HG03159 (cell line): Measurements from ENCODE around the gene IMMP2L.
"Not testable (repeated sequence)": the region's sequence is repeated elsewhere in the genome, so short reads cannot be mapped to it uniquely, and the experiment has no call there.

Source experiments
- ATAC-seq: cut with Tn5 transposase; IDR thresholded peaks from one replicate; pipeline ENCODE4 v1.9.1; 2021; ENCODE audit warnings: mild to moderate bottlenecking, moderate library complexity; ENCODE audit not compliant: unreplicated experiment

IMMP2L gene

DNA sequence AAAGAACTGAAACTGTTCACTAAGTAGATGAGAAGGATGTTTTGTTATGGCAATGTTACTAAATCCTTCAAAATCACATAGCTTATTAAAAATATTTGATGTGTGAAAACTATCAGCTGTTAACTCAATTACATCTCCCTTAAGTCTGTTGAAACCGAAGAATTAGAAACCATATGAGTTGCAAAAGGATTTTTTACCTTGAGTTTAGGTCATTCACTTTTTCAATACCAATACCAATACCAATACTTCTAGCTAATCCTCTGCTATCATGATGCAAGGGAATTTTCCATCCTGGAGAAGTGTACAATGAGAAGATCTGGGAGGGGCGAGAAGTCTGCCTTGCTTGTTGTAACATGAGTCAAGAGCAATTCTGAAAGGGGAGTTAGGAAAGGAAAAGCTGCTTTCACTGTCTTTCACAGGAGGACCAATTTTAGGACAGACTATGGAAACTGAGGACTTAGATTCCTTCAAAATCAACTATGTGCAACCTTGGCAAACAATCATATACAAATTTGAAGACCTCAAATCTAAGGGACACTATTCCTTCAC, 199.7 kb downstream of the IMMP2L start:
- ATAC-seq = no peak

DNA sequence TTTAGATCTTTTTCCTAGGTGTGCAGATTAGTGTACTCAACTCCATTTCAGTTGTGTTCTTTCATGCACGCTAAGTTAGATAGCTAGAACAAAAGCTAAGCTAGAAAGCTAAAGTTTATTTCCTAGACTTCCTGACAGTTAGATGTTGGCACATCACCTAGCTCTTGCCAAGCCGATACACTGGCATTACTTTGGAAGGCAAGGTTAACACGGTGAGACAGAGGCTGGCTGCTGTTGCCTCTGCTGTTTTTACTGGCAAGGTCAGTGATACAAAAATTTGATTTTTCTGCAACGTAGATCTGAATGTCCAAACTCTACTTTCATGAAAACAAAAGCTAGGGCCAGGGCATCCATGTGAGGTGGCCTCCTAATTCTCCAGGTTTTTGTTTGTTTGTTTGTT, 203.4 kb downstream of the IMMP2L start:
- ATAC-seq = no peak

DNA sequence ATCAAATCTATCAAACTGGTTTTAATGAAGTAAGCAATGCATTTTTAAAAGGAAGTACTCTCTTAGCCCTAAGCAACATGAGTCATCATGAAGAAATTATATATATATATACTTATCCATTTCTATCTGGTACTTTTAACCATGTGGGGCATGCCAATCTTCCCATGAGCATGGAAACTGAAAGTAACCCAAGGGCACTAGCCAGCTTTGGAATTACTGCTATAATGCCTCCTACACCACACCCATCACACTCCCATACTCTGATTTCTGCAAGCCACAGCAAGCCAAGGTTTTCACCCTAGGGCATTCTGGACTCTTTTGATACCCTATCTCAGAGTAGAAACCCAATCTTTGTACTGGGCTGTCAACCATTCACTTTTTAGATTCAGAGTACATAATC, 204.6 kb downstream of the IMMP2L start:
- ATAC-seq = no peak

- no peak for ATAC-seq
Measured at GRCh38 chr7:111356941-111357340, 205.4 kb downstream of the IMMP2L start.

GRCh38 chr7:111352319-111352718, 210.0 kb downstream of the IMMP2L start:
- no peak for ATAC-seq

- no peak for ATAC-seq
Measured at GRCh38 chr7:111346219-111346618, 216.1 kb downstream of the IMMP2L start.

DNA sequence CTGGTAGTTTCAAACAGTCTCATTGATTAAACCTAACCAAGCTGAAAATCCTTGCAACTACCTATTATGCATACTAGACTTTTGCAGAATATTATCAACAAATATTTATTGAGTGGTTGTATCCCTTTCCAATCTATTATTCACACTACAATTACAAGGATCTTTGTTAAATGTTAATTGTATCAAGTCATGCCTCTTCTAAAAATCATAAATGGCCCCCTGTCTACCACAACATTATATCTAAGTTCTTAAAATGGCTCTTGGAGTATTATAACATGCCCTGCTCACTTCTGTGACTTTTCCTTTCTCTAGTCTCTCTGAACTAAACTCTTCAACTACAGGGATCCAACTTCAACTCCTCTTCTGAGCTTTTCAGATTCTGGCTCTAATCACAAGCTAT, 219.3 kb downstream of the IMMP2L start:
- no peak for ATAC-seq

- no peak for ATAC-seq
Measured at GRCh38 chr7:111339006-111339405, 223.3 kb downstream of the IMMP2L start.

DNA sequence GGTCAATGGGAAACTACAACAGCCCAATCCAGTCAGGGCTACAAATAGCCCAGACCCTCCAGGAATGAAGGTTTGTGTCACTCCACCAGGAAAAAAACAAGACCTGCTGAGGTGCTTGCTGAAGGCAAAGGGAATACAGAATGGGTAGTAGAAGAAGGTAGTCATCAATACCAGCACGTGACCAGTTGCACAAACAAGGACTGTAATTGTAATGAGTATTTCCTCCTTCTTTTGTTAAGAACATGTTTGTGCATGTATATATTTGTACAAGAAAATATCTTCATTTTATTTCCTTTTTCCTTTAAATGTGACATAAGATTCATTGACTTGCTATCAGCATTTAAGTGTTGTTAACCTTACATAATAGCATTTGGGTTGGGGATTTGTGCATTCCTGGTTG, 229.3 kb downstream of the IMMP2L start:
- ATAC-seq = no peak

GRCh38 chr7:111330235-111330523, 232.1 kb downstream of the IMMP2L start:
- no peak for ATAC-seq

DNA sequence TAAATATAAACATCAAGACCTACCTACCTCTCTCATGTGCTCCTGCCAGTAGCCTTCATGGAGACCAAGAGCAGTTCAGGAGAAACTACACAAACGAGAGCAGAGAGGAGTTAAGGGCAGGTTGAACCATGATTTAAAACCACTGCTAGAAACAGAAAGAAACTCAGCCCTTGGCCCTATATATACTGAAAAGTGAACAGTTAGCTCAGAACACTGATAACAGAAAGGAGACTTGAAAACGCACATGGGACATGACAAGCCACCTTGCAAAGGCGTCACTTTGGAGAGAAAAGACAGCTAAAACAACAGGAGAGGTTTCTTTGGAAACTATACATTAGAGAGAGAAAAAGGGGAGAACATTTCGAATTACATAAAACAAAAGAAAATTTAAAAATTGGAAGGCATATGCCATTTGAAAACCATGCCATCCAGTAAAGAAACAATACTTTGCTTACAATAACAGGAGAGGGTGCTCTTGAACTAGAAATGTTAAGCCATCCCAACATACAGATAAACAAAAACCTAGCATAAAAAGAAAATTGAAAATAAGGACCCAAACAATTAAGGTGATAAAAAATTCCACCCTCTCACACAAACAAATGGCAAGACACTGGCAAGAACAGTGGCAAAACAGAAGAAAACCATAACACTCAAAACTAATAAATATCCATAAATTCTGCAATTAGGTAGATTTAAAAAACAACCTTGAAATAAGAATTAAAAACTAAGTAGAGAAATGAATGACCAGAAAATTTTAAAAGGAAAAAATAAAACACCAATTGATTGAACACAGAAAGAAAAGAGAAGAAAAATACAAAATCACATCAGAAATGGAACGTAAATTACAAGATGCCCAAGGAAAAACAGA, 232.7 kb downstream of the IMMP2L start:
- ATAC-seq = peak; percentile 60

- no peak for ATAC-seq
Measured at GRCh38 chr7:111328487-111328886, 233.8 kb downstream of the IMMP2L start.

DNA sequence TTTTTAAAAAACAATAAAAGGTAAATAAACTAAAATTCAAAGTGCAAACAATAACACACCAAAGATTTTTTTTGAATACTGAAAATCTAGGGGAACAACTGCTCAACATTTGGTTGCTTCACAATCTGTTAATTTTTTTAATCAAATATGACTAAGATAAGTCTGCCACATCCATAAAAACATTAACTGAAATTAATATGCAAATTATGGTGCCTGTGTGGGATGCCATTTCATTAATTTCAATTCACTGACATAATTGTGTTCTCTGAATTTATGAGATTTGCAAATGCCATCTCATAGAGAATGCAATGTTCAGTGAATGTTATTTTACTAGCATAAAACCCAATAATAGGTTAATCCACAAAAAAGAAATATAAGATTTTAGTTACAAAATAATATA, 237.5 kb downstream of the IMMP2L start:
- ATAC-seq = no peak

DNA sequence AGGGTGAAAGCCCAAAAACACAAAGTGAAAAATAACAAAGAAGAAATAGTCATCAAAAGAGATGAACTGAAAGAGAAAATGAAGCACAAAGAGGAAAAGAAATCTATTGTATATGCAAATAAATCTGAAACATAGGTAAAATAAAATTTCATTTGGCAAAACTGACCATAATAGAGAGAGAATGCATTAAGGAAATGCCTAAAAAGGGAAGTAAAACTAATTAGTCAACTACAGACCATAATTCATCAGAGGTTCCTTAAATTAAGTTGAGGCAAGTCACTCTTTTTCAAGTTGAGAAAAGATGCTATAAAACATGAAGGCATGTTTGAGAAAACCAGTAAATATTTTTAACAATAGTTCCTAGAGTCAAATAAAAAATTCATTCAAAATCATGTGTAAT, 238.1 kb downstream of the IMMP2L start:
- peak; percentile 83 for ATAC-seq

DNA sequence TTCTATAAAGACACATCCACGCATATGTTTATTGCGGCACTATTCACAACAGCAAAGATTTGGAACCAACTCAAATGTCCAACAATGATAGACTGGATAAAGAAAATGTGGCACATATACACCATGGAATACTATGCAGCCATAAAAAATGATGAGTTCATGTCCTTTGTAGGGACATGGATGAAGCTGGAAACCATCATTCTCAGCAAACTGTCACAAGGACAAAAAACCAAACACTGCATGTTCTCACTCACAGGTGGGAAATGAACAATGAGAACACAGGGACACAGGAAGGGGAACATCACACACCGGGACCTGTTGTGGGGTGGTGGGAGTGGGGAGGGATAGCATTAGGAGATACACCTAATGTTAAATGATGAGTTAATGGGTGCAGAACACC, 238.6 kb downstream of the IMMP2L start:
- ATAC-seq = not testable (repeated sequence)

DNA sequence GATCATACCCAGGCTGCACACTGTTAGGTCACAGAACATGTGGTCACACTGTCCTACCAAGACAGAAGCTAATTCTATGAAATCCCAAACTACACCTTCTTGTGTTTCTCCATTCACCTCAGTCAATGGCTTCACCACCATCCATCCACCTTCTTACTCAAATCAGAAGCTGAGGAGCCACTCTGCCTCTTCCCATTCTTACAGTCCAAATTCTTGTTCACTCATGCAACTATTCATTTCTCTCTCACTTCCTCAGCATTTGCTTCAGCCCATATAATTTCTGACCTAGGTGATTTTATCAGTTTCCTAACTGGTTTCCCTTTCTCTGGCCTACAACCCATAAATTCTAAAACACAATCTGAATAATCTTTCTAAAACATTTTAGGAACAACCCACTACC, 242.2 kb downstream of the IMMP2L start:
- ATAC-seq = peak; percentile 47

GRCh38 chr7:111312966-111313365, 249.3 kb downstream of the IMMP2L start:
- no peak for ATAC-seq

GRCh38 chr7:111308691-111309090, 253.6 kb downstream of the IMMP2L start:
- no peak for ATAC-seq

DNA sequence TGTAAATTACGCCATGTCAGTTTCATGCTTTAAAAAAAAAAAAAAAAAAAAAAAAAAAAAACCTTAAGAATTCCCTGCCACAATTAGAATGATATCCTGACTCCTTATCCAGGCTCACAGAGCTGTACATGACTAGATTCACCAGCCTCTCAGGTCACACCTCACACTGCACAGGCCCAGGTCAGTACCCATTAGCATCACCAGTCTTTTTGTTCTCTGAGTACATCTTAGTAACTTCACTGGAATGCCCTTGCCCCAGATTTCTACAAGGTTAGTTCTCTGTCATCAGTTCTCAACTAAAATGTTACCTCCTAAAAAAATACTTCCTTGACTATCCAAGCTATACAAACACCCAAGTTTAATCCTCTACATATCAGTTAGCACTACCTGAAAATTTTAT, 260.4 kb downstream of the IMMP2L start:
- ATAC-seq = no peak

GRCh38 chr7:111294494-111294893, 267.8 kb downstream of the IMMP2L start:
- no peak for ATAC-seq

DNA sequence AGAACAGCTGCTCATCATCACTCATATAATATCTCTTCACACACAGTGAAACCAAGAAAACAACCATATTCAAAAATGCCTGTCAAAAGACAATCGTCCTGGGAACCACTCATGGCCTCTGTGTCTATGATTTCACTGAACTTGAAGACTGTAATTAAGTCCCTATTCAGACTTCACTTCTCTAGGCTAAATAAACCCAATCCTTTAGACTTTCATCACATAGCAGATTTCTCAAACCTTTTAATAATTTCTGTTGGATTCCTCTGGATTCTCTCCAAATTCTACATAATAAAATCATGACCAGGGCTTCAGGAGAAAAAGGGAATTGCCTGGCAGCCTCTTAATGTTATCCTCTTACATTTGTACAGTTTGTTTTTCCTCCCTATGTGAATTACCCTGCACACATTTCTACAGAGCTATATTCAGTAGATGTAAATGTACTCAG, 270.2 kb downstream of the IMMP2L start:
- no peak for ATAC-seq

- ATAC-seq = no peak
Measured at GRCh38 chr7:111290982-111291381, 271.3 kb downstream of the IMMP2L start.

DNA sequence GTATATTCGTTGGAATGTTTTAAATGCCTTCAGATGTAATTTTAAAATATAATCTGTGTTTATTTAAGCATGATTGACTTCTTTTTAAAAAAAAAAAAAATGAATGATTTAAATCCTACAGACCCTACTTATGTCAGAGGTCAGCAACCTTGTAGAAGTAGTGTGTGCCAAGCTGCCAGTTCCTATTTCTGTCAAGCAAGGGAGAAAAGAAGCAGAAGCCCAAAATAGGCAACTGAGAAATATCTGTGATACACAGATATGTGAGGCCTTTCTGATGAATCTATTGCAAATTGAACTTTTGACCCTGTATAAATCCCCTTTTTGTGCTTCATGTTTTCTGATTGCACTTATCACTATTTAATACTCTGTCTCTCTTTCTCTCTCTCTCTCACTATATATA, 271.9 kb downstream of the IMMP2L start:
- no peak for ATAC-seq
